NCI-H146 (cell line): ENCODE results near the gene ZNF189.

Source experiments
- DNase-seq: peaks from one replicate; lab custom pipeline; 2025; lab: John Stamatoyannopoulos, UW

ZNF189 gene

GRCh38 chr9:101398068-101398929, at the start of gene ZNF189, which contains the start of gene MRPL50:
TSS of gene ZNF189 (plus strand) at chr9:101398851. CDS start at chr9:101399157, 306 bp downstream.
TSS of gene MRPL50 (minus strand) at chr9:101398618. CDS start at chr9:101398592, 26 bp downstream.
- DNase-seq, result peak; percentile 96

GRCh38 chr9:101350285-101350684, 48.4 kb upstream of the ZNF189 start:
- DNase-seq, result no peak

- no peak for DNase-seq
Observed at GRCh38 chr9:101352892-101353463, 45.7 kb upstream of the ZNF189 start.

- no peak for DNase-seq
Observed at GRCh38 chr9:101353683-101354082, 45.0 kb upstream of the ZNF189 start.

GRCh38 chr9:101354143-101354764, 44.4 kb upstream of the ZNF189 start:
- DNase-seq, result no peak

- no peak for DNase-seq
Observed at GRCh38 chr9:101354765-101355708, 43.6 kb upstream of the ZNF189 start.

GRCh38 chr9:101356619-101357018, 42.0 kb upstream of the ZNF189 start:
- DNase-seq, result no peak

- no peak for DNase-seq
Observed at GRCh38 chr9:101359679-101360078, 39.0 kb upstream of the ZNF189 start.

- DNase-seq, result no peak
Observed at GRCh38 chr9:101360647-101361046, 38.0 kb upstream of the ZNF189 start.

GRCh38 chr9:101362450-101362849, 36.2 kb upstream of the ZNF189 start:
- DNase-seq, result no peak

- no peak for DNase-seq
Observed at GRCh38 chr9:101365181-101365580, 33.5 kb upstream of the ZNF189 start.

GRCh38 chr9:101366038-101366756, 32.5 kb upstream of the ZNF189 start:
- DNase-seq, result no peak

GRCh38 chr9:101367323-101367722, 31.3 kb upstream of the ZNF189 start:
- no peak for DNase-seq

GRCh38 chr9:101369286-101369685, 29.4 kb upstream of the ZNF189 start:
- no peak for DNase-seq

- no peak for DNase-seq
Observed at GRCh38 chr9:101369884-101370531, 28.6 kb upstream of the ZNF189 start.

GRCh38 chr9:101371813-101372212, 26.8 kb upstream of the ZNF189 start:
- no peak for DNase-seq

GRCh38 chr9:101372327-101373118, 26.1 kb upstream of the ZNF189 start:
- no peak for DNase-seq

- DNase-seq, result no peak
Observed at GRCh38 chr9:101375546-101375945, 23.1 kb upstream of the ZNF189 start.

- DNase-seq, result no peak
Observed at GRCh38 chr9:101376111-101376848, 22.4 kb upstream of the ZNF189 start.
